Astrocyte of the spinal cord (primary cell): Measurements from ENCODE around the gene HSCB.

Experiments used
- DNase-seq: peaks from one replicate; pipeline ENCODE4 v3.0.0; 2011; ENCODE audit warnings: low read depth, low spot score
- H3K4me3 ChIP-seq: 2 replicates; pipeline ENCODE4 v1.5.1; 2011; ENCODE audit warnings: low read depth, mild to moderate bottlenecking, low read length, moderate library complexity
- CTCF ChIP-seq: IDR thresholded peaks from 2 replicates; pipeline ENCODE4 v1.5.1; 2012; ENCODE audit warnings: low read depth, mild to moderate bottlenecking, low read length, inconsistent platforms
- in situ Hi-C: cut with HindIII; loops from 2 replicates; pipeline ENCODE4 v1.10.0; 2017; ENCODE audit warnings: low sequenced_read_pairs

The HSCB gene

GRCh38 chr22:28710576-28711191 is 31.2 kb upstream of the HSCB start:
- no peak for TF ChIP-seq CTCF
- in situ Hi-C loops, result no loop called here
- H3K4me3 ChIP-seq, result no peak overlapping the region
- peak; percentile 84 for DNase-seq

- in situ Hi-C loops, result no loop called here
- DNase-seq, result no peak
- no peak for TF ChIP-seq CTCF
- H3K4me3 ChIP-seq, result no peak overlapping the region
These were observed 30.5 kb upstream of the HSCB start for GRCh38 chr22:28711341-28711740.

GRCh38 chr22:28711820-28712777 is 29.7 kb upstream of the HSCB start:
- H3K4me3 ChIP-seq, result no peak overlapping the region
- in situ Hi-C loops, result no loop called here
- DNase-seq, result peak; percentile 94
- TF ChIP-seq CTCF, result no peak

GRCh38 chr22:28714043-28714628 is 27.7 kb upstream of the HSCB start:
- in situ Hi-C loops, result no loop called here
- no peak for TF ChIP-seq CTCF
- DNase-seq, result peak; percentile 6

GRCh38 chr22:28715611-28716010 is 26.2 kb upstream of the HSCB start:
- no peak overlapping the region for H3K4me3 ChIP-seq
- DNase-seq, result no peak
- TF ChIP-seq CTCF, result no peak
- in situ Hi-C loops, result no loop called here

More at GRCh38 chr22:28714043-28714628, 27.7 kb upstream of the HSCB start:
- H3K4me3 ChIP-seq, result no peak overlapping the region

GRCh38 chr22:28716686-28717085 is 25.2 kb upstream of the HSCB start:
- DNase-seq, result peak; percentile 18
- TF ChIP-seq CTCF, result no peak
- in situ Hi-C loops, result no loop called here
- no peak overlapping the region for H3K4me3 ChIP-seq
